Prostate gland (tissue), 2 donors: ENCODE data around the gene RFPL1.

Experiments
- POLR2A ChIP-seq: fragments of 450-650 bp; IDR thresholded peaks from one replicate; pipeline ENCODE4 v1.6.1; 2016; ENCODE audit warnings: antibody characterized with exemption, mild to moderate bottlenecking
- TF ChIP-seq, protein P1 (sequence below), 4 experiments: fragments of 200-600 bp in 2 of 4; fragments of 450-650 bp in 2 of 4; sonication (generic) in 2 of 4; IDR thresholded peaks; 1 replicate in 3 of 4; 2 replicates in 1 of 4; pipeline ENCODE4 v1.5.1; 2016 to 2019; ENCODE audit warnings: antibody characterized with exemption in 4 of 4, mild to moderate bottlenecking in 2 of 4, moderate library complexity in 2 of 4

DNA sequence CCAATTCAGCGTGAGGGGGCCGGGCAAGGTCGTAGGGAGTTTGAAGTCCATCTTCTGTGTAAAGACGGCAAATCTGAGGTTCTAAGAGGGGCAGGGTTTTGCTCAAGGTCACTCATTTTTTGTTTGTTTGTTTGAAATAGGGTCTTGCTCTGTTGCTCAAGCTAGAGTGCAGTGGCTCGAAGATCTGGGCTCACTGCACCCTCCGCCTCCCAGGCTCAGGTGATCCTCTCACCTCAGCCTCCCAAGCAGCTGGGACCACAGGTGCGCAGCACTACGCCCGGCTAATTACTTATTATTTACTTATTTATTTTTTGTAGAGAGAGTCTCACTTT, 49.7 kb upstream of the RFPL1 start:
- TF ChIP-seq, protein P1, sequence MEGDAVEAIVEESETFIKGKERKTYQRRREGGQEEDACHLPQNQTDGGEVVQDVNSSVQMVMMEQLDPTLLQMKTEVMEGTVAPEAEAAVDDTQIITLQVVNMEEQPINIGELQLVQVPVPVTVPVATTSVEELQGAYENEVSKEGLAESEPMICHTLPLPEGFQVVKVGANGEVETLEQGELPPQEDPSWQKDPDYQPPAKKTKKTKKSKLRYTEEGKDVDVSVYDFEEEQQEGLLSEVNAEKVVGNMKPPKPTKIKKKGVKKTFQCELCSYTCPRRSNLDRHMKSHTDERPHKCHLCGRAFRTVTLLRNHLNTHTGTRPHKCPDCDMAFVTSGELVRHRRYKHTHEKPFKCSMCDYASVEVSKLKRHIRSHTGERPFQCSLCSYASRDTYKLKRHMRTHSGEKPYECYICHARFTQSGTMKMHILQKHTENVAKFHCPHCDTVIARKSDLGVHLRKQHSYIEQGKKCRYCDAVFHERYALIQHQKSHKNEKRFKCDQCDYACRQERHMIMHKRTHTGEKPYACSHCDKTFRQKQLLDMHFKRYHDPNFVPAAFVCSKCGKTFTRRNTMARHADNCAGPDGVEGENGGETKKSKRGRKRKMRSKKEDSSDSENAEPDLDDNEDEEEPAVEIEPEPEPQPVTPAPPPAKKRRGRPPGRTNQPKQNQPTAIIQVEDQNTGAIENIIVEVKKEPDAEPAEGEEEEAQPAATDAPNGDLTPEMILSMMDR (IDR thresholded peaks at IDR 0.05): no peak
- no peak for TF ChIP-seq POLR2A
